Measurements from ENCODE around the gene TRMT44.

Gene TRMT44

GRCh38 chr4:8464381-8464780 lies 23.8 kb downstream of the TRMT44 start:
- TF ChIP-seq CTCF (IDR thresholded peaks at IDR 0.05; ENCODE audit: borderline replicate concordance, control extremely low read depth, extremely low read depth, insufficient read depth, missing control alignments) = no peak
- DNase-seq (ENCODE audit: low spot score) = no peak
- in situ Hi-C loops (cut with MboI; ENCODE audit: low sequenced_read_pairs, unreplicated experiment) = no loop called here

DNA sequence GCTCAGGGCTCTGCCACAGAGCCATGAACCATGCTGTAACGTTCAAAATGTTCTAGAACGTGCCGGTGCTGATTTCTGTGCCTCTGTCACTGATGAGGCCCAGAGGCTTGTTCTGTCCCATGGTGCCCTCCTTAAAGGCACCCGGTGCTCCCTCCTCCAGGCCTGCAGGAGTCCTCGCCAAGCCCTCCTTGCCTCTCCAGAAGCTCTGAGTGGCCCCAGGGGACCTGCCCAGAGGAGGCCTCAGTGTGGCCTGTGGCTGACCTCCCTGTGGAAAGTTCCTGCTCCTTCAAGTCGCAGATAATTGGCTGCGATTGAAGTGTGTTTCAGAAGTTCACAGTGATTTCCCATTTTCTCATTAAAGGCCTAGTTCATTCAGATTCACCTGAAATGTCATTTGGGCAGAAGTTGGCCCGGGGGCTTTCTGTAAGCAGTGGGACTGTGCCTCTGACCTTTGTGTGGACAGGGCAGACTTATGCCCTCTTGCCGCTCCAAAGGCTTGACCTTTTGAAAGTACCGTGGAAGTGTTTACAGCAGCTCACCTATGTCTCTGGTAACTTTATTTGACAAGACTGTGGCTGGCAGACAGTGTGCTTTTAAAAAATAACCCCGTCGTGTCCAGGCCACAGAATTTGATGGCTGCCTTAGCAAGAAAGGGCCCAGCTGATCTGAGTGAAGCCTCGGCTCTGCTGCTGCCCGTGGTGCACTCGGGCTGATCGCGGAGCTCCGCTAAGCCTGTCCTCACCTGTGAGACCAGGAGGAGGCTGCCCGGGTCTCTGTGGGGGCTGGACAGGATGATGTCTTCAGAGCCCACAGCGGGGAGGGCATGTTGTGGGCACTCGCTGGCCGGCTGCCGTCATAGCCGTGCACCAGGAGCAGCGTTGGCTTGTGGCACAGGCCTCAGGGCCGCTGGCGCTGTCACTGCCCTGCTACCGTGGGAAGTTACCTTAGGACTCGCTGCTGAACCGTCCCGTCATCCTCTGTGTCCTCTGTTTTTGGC lies 25.3 kb downstream of the TRMT44 start:
- TF ChIP-seq CTCF (IDR thresholded peaks at IDR 0.05; ENCODE audit: borderline replicate concordance, control extremely low read depth, extremely low read depth, insufficient read depth, missing control alignments) = no peak
- no peak for DNase-seq (ENCODE audit: low spot score)
- in situ Hi-C loops (cut with MboI; ENCODE audit: low sequenced_read_pairs, unreplicated experiment) = no loop called here

- DNase-seq (ENCODE audit: low spot score) = no peak
- no peak for TF ChIP-seq CTCF (IDR thresholded peaks at IDR 0.05; ENCODE audit: borderline replicate concordance, control extremely low read depth, extremely low read depth, insufficient read depth, missing control alignments)
- in situ Hi-C loops (cut with MboI; ENCODE audit: low sequenced_read_pairs, unreplicated experiment) = no loop called here
Measured at GRCh38 chr4:8467016-8467415, 26.4 kb downstream of the TRMT44 start.

DNA sequence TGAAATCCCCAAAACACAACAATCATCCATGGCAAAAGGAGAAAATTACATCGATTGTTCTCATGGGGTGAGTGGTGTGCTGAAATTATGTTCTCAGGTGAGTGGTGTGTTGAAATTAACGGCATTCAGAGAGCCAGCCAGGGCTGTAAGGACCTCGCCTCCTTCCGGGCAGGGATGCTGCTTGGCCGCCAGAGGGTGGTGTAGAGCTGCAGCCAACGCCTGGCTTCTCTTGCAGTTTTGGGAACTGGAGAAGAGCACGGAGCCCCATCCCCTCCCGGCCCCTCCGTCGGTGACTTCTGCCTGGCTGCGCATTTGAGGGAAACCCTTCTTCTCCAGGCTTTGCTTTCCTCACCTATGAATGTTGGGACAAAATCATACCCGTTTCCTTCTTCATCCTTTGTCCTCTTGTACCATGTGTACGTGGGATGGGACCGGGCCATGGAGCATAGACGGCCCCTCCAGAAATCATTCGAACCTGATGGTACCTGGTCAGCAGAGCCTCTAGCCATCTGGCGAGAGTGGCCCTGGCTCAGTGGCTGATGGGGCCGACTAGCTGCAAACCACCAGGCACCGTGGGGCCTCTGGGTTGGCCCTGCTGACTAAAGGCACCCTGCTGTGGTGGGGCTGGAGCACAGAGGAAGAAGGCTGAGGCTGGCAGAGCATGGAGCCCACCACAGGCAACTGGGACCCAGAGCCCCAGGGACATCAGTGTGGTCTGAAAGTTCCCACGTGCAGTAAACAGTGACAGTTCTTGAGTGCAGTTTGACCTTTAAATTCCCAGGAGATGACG lies 28.4 kb downstream of the TRMT44 start:
- in situ Hi-C loops (cut with MboI; ENCODE audit: low sequenced_read_pairs, unreplicated experiment) = no loop called here
- peak; percentile 90 for TF ChIP-seq CTCF (IDR thresholded peaks at IDR 0.05; ENCODE audit: borderline replicate concordance, control extremely low read depth, extremely low read depth, insufficient read depth, missing control alignments)
- peak; percentile 89 for DNase-seq (ENCODE audit: low spot score)

DNA sequence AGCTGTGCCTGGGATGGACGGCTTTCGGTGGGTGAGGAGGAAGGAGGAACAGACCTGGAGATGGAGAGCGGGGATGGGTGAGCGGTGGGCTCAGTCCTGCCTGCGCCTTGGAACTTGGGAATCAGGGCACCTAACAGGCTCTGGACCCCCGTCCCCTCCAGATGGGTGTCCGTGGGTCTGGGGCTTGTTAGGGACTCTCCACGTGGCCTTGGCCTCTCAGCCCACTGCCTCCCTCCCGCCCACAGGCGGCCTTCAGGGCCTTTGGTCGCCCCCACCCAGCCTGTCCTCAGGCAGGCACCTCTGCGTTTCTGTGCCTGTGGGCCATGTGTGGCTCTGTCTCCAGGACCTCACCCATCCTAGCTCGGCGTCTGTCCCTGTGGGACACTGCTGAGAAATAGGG lies 29.0 kb downstream of the TRMT44 start:
- in situ Hi-C loops (cut with MboI; ENCODE audit: low sequenced_read_pairs, unreplicated experiment) = no loop called here
- TF ChIP-seq CTCF (IDR thresholded peaks at IDR 0.05; ENCODE audit: borderline replicate concordance, control extremely low read depth, extremely low read depth, insufficient read depth, missing control alignments) = no peak
- no peak for DNase-seq (ENCODE audit: low spot score)

DNA sequence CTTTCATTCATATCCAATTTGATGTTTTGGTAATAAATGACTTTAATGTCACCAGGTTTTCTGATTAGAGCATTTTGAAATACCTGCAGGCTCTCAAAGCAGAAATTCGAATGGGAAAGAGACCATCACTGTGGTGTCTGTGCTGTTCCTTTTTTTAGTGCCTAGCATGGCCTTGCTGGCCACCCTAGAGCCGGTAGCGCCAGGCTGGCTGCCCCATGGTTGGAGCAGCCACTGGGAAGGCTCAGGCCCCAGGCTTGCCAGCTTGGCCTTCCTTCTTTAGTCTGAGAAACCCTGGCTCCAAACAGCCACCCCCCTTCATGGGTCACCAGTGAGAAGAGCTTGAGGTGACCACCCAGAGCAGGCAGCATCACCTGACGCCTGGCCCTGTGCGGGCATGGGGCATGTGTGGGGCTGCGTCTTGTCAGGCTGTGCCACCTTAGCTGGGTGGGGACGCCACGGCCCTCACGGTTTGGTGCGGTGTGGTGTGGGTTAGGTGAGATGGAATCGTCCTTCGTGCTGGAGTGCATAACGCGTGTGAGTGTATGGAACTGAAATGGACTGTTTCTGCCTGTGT lies 30.0 kb downstream of the TRMT44 start:
- no peak for TF ChIP-seq CTCF (IDR thresholded peaks at IDR 0.05; ENCODE audit: borderline replicate concordance, control extremely low read depth, extremely low read depth, insufficient read depth, missing control alignments)
- no peak for DNase-seq (ENCODE audit: low spot score)

More for the DNA sequence above, 30.0 kb downstream of the TRMT44 start:
- in situ Hi-C loops (cut with MboI; ENCODE audit: low sequenced_read_pairs, unreplicated experiment) = no loop called here
